ENCODE data around the gene PCK2. TPM values are rescaled to one million over a fixed set of nuclear protein-coding genes. Genes with fewer than 3 reads are reported as not detected.

PCK2 gene
- total and polyA plus RNA-seq, 2 of the 13 experiments (the other 11 are each of a cell fraction or from before 2014, with no cell fraction given) = 129 to 272 TPM

GRCh38 chr14:24103451-24103850 is 9.3 kb downstream of the PCK2 start (continued):
- 0 out of 2 replicates have a peak, but pooled peaks have one; percentile 19 for TF ChIP-seq ZNF710 (CRISPR knock-in tag; IDR thresholded peaks at IDR 0.05; ENCODE audit: borderline replicate concordance)
- 0 out of 2 replicates have a peak, but pooled peaks have one; percentile 7 for TF ChIP-seq ZNF501 (CRISPR knock-in tag; IDR thresholded peaks at IDR 0.05)
- 0 out of 2 replicates have a peak, but pooled peaks have one; percentile 41 for TF ChIP-seq UBTF (CRISPR knock-in tag; IDR thresholded peaks at IDR 0.05)
- TF ChIP-seq HIVEP1 (CRISPR knock-in tag; IDR thresholded peaks at IDR 0.05) = peak; percentile 83; the same call in 1 of the 2 replicates
- TF ChIP-seq ISL2 (CRISPR knock-in tag; IDR thresholded peaks at IDR 0.05) = no peak
- no peak for TF ChIP-seq ZNF335 (CRISPR knock-in tag; IDR thresholded peaks at IDR 0.05)
- 0 out of 2 replicates have a peak, but pooled peaks have one; percentile 43 for TF ChIP-seq ZNF761 (CRISPR knock-in tag; conservative IDR thresholded peaks at IDR 0.05)
- TF ChIP-seq FOXP1 (IDR thresholded peaks at IDR 0.05) = no peak
- TF ChIP-seq FOXP1 (CRISPR knock-in tag; IDR thresholded peaks at IDR 0.05) = no peak
- no peak for TF ChIP-seq GABPA (IDR thresholded peaks at IDR 0.05; ENCODE audit: low read depth, low read length)
- no peak for TF ChIP-seq GABPA (CRISPR knock-in tag; IDR thresholded peaks at IDR 0.05; ENCODE audit: low read depth)
- TF ChIP-seq ZNF800 (CRISPR knock-in tag; IDR thresholded peaks at IDR 0.05) = no peak
- no peak for TF ChIP-seq ZNF362 (CRISPR knock-in tag; IDR thresholded peaks at IDR 0.05; ENCODE audit: borderline replicate concordance)
- TF ChIP-seq RXRA (CRISPR knock-in tag; IDR thresholded peaks at IDR 0.05) = 0 out of 2 replicates have a peak, but pooled peaks have one; percentile 34
- peak; percentile 61; the same call in 1 of the 2 replicates for TF ChIP-seq ZNF280B (CRISPR knock-in tag; IDR thresholded peaks at IDR 0.05; ENCODE audit: borderline replicate concordance)
- no peak for TF ChIP-seq ZBTB37 (CRISPR knock-in tag; IDR thresholded peaks at IDR 0.05)
- no peak for TF ChIP-seq YEATS2 (CRISPR knock-in tag; IDR thresholded peaks at IDR 0.05; ENCODE audit: borderline replicate concordance)
- TF ChIP-seq NR2C2 (CRISPR knock-in tag; IDR thresholded peaks at IDR 0.05; ENCODE audit: borderline replicate concordance) = peak; percentile 9; the same call in 1 of the 2 replicates
- TF ChIP-seq ZNF580 (CRISPR knock-in tag; IDR thresholded peaks at IDR 0.05; ENCODE audit: borderline replicate concordance, low read depth) = no peak
- TF ChIP-seq AGO2 (optimal IDR thresholded peaks at IDR 0.05; ENCODE audit: low read depth, low read length) = peak; percentile 91
